OCI-LY3 (cell line): ENCODE measurements around the gene SPATA31C1.

Experiments
- EZH2phosphoT487 ChIP-seq: fragments of 200-600 bp; shearing (Covaris generic); IDR thresholded peaks from 2 replicates; pipeline ENCODE4 v1.6.1; 2018; ENCODE audit warnings: antibody characterized with exemption, mixed run types, low read depth
- TF ChIP-seq, protein P1 (sequence below): fragments of 200-600, 300-600 bp; sonication (generic); IDR thresholded peaks from 2 replicates; pipeline ENCODE4 v1.5.1; 2014; ENCODE audit warnings: antibody characterized with exemption, low read length, low read depth

DNA sequence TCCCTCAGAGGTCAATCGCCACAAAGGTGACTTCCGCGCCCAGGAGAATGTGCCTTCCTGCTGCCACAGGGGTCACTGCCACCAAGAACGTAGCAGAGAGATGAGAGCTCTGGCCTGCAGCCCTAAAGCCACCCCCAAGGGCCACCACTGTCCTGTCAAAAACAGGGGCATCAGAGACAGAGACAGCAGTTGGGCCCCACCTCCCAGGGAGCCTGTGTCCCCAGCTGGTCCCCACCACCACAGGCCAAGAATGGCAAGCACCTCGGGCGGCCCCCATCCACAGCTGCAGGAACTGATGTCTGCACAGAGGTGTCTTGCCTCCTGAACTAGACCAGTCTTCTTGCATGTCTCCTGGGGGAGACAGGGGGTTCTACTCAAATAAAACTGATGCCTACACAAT, 29.3 kb upstream of the SPATA31C1 start:
- TF ChIP-seq, protein P1, sequence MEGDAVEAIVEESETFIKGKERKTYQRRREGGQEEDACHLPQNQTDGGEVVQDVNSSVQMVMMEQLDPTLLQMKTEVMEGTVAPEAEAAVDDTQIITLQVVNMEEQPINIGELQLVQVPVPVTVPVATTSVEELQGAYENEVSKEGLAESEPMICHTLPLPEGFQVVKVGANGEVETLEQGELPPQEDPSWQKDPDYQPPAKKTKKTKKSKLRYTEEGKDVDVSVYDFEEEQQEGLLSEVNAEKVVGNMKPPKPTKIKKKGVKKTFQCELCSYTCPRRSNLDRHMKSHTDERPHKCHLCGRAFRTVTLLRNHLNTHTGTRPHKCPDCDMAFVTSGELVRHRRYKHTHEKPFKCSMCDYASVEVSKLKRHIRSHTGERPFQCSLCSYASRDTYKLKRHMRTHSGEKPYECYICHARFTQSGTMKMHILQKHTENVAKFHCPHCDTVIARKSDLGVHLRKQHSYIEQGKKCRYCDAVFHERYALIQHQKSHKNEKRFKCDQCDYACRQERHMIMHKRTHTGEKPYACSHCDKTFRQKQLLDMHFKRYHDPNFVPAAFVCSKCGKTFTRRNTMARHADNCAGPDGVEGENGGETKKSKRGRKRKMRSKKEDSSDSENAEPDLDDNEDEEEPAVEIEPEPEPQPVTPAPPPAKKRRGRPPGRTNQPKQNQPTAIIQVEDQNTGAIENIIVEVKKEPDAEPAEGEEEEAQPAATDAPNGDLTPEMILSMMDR: no peak
- TF ChIP-seq EZH2phosphoT487: no peak
